Muscle of leg (tissue), 11 donors: Measurements from ENCODE around the gene METTL25. TPM values are rescaled to one million over a fixed set of nuclear protein-coding genes. Genes with fewer than 3 reads are reported as not detected.
A peak's percentile ranks its signal among the peaks of the same experiment; 100 is the strongest.
"Not testable (repeated sequence)": the region's sequence is repeated elsewhere in the genome, so short reads cannot be mapped to it uniquely, and the experiment has no call there.

ENCODE experiments used
- DNase-seq: peaks from one replicate; pipeline ENCODE4 v3.0.0; 2013
- H3K27ac ChIP-seq: one replicate; pipeline ENCODE4 v1.5.1; 2013; ENCODE audit warnings: mild to moderate bottlenecking, low read length, control low read depth
- H3K27me3 ChIP-seq: one replicate; pipeline ENCODE4 v1.6.1; 2013; ENCODE audit warnings: low read length; ENCODE audit not compliant: control insufficient read depth, insufficient read depth
- H3K36me3 ChIP-seq: one replicate; pipeline ENCODE4 v1.6.1; 2013; ENCODE audit warnings: low read length; ENCODE audit not compliant: control insufficient read depth, insufficient read depth
- H3K4me1 ChIP-seq: one replicate; pipeline ENCODE4 v1.6.1; 2013; ENCODE audit warnings: low read length; ENCODE audit not compliant: control insufficient read depth, insufficient read depth
- H3K4me3 ChIP-seq: one replicate; pipeline ENCODE4 v1.5.1; 2013; ENCODE audit warnings: low read length, control low read depth
- H3K9me3 ChIP-seq: replicated peaks from 2 replicates; pipeline ENCODE4 v1.6.1; 2013; ENCODE audit warnings: low read depth, low read length; ENCODE audit not compliant: control insufficient read depth
- WGBS: methylation state at CpG from one replicate; pipeline ENCODE4 v1.1.5; 2013; ENCODE audit warnings: missing lambda C conversion rate; ENCODE audit not compliant: insufficient coverage; 5-methylcytosine and 5-hydroxymethylcytosine counted together
- polyA plus RNA-seq, 8 donors: library from polyadenylated mRNA; unstranded; fragments of 120-200 nt; gene quantifications; one replicate each; pipeline versions ENCODE4 v1.2.1 to v1.2.3, GENCODE V29; 2013; ENCODE audit warnings: inconsistent platforms in 1 of 8, low replicate concordance in 1 of 8; ENCODE audit not compliant: insufficient read length in 8 of 8, insufficient read depth in 1 of 8
- total RNA-seq: library from RNA; stranded (reverse); fragments of 120-200 nt; gene quantifications from one replicate; pipeline ENCODE4 v1.2.4, GENCODE V29; 2013

Gene METTL25
- total and polyA plus RNA-seq, 9 donors: 5.0 to 24.8 (median 7.4) TPM

- H3K36me3 ChIP-seq: peaks cover 15% of the 10 kb centered on the region
- no peaks in the 10 kb centered on the region for H3K4me1 ChIP-seq
- H3K9me3 ChIP-seq: no peaks in the 10 kb centered on the region
- DNase-seq: no peak
- H3K27ac ChIP-seq: no peak overlapping the region
- 94% methylated on average over 2 of the region's 6 CpGs for WGBS
- no peaks in the 10 kb centered on the region for H3K27me3 ChIP-seq
- no peak overlapping the region for H3K4me3 ChIP-seq
Observed at GRCh38 chr12:82351390-82351789, 6.9 kb upstream of the METTL25 start.

- Histone ChIP-seq H3K4me1 (peaks cover 6% of the 10 kb centered on the region), H3K9me3 (no peaks in the 10 kb centered on the region), H3K36me3 (peaks cover 15% of the 10 kb centered on the region), H3K27ac (no peak overlapping the region), H3K27me3 (no peaks in the 10 kb centered on the region), H3K4me3 (peak overlapping the region; percentile 78)
- DNase-seq: no peak
- 40% methylated on average over 1 of the region's 4 CpGs for WGBS
Observed at GRCh38 chr12:82357340-82357739, 989 bp upstream of the METTL25 start.

- Histone ChIP-seq H3K27ac (peak overlapping the region; percentile 98), H3K4me1 (peaks cover 6% of the 10 kb centered on the region), H3K9me3 (no peaks in the 10 kb centered on the region), H3K27me3 (no peaks in the 10 kb centered on the region), H3K36me3 (peaks cover 15% of the 10 kb centered on the region), H3K4me3 (peak overlapping the region; percentile 78)
- DNase-seq: no peak
- 0% methylated on average over 5 of the region's 10 CpGs for WGBS
Observed at GRCh38 chr12:82357845-82358199, 507 bp upstream of the METTL25 start.

- no peaks in the 10 kb centered on the region for H3K9me3 ChIP-seq
- H3K27me3 ChIP-seq: no peaks in the 10 kb centered on the region
- H3K36me3 ChIP-seq: peaks cover 14% of the 10 kb centered on the region
- 0% methylated on average over 2 of the region's 4 CpGs for WGBS
- H3K27ac ChIP-seq: peak overlapping the region; percentile 80
- H3K4me3 ChIP-seq: peak overlapping the region; percentile 78
- H3K4me1 ChIP-seq: peaks cover 6% of the 10 kb centered on the region
- peak; percentile 30 for DNase-seq
Observed at GRCh38 chr12:82359115-82359478, 768 bp downstream of the METTL25 start.

- 100% methylated on average over 2 of the region's 11 CpGs for WGBS
- H3K9me3 ChIP-seq, H3K4me3 ChIP-seq, H3K27ac ChIP-seq, H3K27me3 ChIP-seq, DNase-seq, H3K36me3 ChIP-seq, H3K4me1 ChIP-seq: not testable (repeated sequence)
Observed at GRCh38 chr12:82360834-82361233, 2.5 kb downstream of the METTL25 start.

- WGBS: 91% methylated on average over 22 of the region's 22 CpGs
- no peaks in the 10 kb centered on the region for H3K9me3 ChIP-seq
- H3K4me1 ChIP-seq: peaks cover 6% of the 10 kb centered on the region
- no peak for DNase-seq
- no peak overlapping the region for H3K4me3 ChIP-seq
- H3K36me3 ChIP-seq: peaks cover 4% of the 10 kb centered on the region
- H3K27ac ChIP-seq: no peak overlapping the region
- H3K27me3 ChIP-seq: no peaks in the 10 kb centered on the region
Observed at GRCh38 chr12:82361461-82361915, 3.2 kb downstream of the METTL25 start.

- Histone ChIP-seq H3K4me1 (peaks cover 6% of the 10 kb centered on the region), H3K36me3 (peaks cover 2% of the 10 kb centered on the region), H3K4me3 (no peak overlapping the region), H3K27me3 (no peaks in the 10 kb centered on the region), H3K27ac (no peak overlapping the region), H3K9me3 (no peaks in the 10 kb centered on the region)
- 92% methylated on average over 2 of the region's 4 CpGs for WGBS
- DNase-seq: no peak
Observed at GRCh38 chr12:82363990-82364389, 5.7 kb downstream of the METTL25 start.

GRCh38 chr12:82366197-82366596 is 7.9 kb downstream of the METTL25 start:
- Histone ChIP-seq H3K27me3 (no peaks in the 10 kb centered on the region), H3K4me1 (no peaks in the 10 kb centered on the region), H3K4me3 (no peak overlapping the region), H3K27ac (no peak overlapping the region), H3K9me3 (no peaks in the 10 kb centered on the region), H3K36me3 (no peaks in the 10 kb centered on the region)
- WGBS: no CpG with 5 or more reads among the region's 1 CpG
- DNase-seq: peak; percentile 9

- H3K36me3 ChIP-seq: peaks cover 10% of the 10 kb centered on the region
- no peaks in the 10 kb centered on the region for H3K27me3 ChIP-seq
- no peak for DNase-seq
- WGBS: no CpG with 5 or more reads among the region's 2 CpGs
- H3K4me3 ChIP-seq: no peak overlapping the region
- peaks cover 4% of the 10 kb centered on the region for H3K9me3 ChIP-seq
- H3K27ac ChIP-seq: no peak overlapping the region
- H3K4me1 ChIP-seq: no peaks in the 10 kb centered on the region
Observed at GRCh38 chr12:82375201-82375600, 16.9 kb downstream of the METTL25 start.

- H3K4me1 ChIP-seq: no peaks in the 10 kb centered on the region
- no peak for DNase-seq
- peaks cover 4% of the 10 kb centered on the region for H3K36me3 ChIP-seq
- peaks cover 3% of the 10 kb centered on the region for H3K9me3 ChIP-seq
- no peaks in the 10 kb centered on the region for H3K27me3 ChIP-seq
- H3K4me3 ChIP-seq: no peak overlapping the region
- no peak overlapping the region for H3K27ac ChIP-seq
Observed at GRCh38 chr12:82378997-82379396, 20.7 kb downstream of the METTL25 start.

GRCh38 chr12:82383930-82384552 is 25.7 kb downstream of the METTL25 start:
- H3K9me3 ChIP-seq: no peaks in the 10 kb centered on the region
- no peaks in the 10 kb centered on the region for H3K27me3 ChIP-seq
- H3K4me1 ChIP-seq: no peaks in the 10 kb centered on the region
- H3K36me3 ChIP-seq: peaks cover 8% of the 10 kb centered on the region
- no peak overlapping the region for H3K4me3 ChIP-seq
- peak; percentile 65 for DNase-seq
- WGBS: no CpG with 5 or more reads among the region's 2 CpGs
- no peak overlapping the region for H3K27ac ChIP-seq
